Stimulated activated naive B cell treated with anti-CD40 and anti-IgM and Interleukin-4, amounts not matched to agents 10 μg/mL and 1 μg/mL and 100 μg/mL, for 72 hours (primary cell): ENCODE data around the gene TMPRSS13.
A peak's percentile ranks its signal among the peaks of the same experiment; 100 is the strongest.
"Not testable (repeated sequence)": the region's sequence is repeated elsewhere in the genome, so short reads cannot be mapped to it uniquely, and the experiment has no call there.

Experiments
- ATAC-seq, 2 donors: fragments of 150-1000 bp; cut with Tn5 transposase; replicated peaks; 2 replicates each; pipeline ENCODE4 v1.10.0; 2021; ENCODE audit warnings: moderate library complexity in 1 of 2
- DNase-seq: peaks from one replicate; pipeline ENCODE4 v3.0.0; 2021
- H3K27ac Mint-ChIP-seq: one replicate; pipeline ENCODE4 v1.8.0; 2022; ENCODE audit warnings: mild to moderate bottlenecking, mixed read lengths
- H3K27me3 Mint-ChIP-seq, 2 donors: one replicate each; pipeline ENCODE4 v1.8.0; 2022; ENCODE audit warnings: mixed read lengths in 2 of 2
- H3K36me3 Mint-ChIP-seq, 2 donors: one replicate each; pipeline ENCODE4 v1.8.0; 2022; ENCODE audit warnings: mixed read lengths in 2 of 2, mild to moderate bottlenecking in 1 of 2
- H3K4me1 Mint-ChIP-seq, 2 donors: one replicate each; pipeline ENCODE4 v1.8.0; 2022; ENCODE audit warnings: mixed read lengths in 2 of 2, mild to moderate bottlenecking in 1 of 2
- H3K4me3 Mint-ChIP-seq, 2 donors: one replicate each; pipeline ENCODE4 v1.8.0; 2022; ENCODE audit warnings: mild to moderate bottlenecking in 2 of 2, mixed read lengths in 2 of 2, moderate library complexity in 1 of 2
- H3K9me3 Mint-ChIP-seq, 2 donors: one replicate each; pipeline ENCODE4 v1.8.0; 2022; ENCODE audit warnings: mixed read lengths in 2 of 2, mild to moderate bottlenecking in 1 of 2

The TMPRSS13 gene

GRCh38 chr11:117930668-117931330, 1.6 kb upstream of the TMPRSS13 start:
- DNase-seq (no peak), ATAC-seq (peak; percentile 56 to 59)
- Mint-ChIP-seq H3K36me3 (peaks cover 0 to 7% of the 10 kb centered on the region in 2 donors), H3K4me1 (peaks cover 43 to 81% of the 10 kb centered on the region in 2 donors), H3K27ac (peak overlapping the region; percentile 94), H3K4me3 (peak overlapping the region; percentile 10 to 50), H3K9me3 (no peaks in the 10 kb centered on the region), H3K27me3 (no peaks in the 10 kb centered on the region)

DNA sequence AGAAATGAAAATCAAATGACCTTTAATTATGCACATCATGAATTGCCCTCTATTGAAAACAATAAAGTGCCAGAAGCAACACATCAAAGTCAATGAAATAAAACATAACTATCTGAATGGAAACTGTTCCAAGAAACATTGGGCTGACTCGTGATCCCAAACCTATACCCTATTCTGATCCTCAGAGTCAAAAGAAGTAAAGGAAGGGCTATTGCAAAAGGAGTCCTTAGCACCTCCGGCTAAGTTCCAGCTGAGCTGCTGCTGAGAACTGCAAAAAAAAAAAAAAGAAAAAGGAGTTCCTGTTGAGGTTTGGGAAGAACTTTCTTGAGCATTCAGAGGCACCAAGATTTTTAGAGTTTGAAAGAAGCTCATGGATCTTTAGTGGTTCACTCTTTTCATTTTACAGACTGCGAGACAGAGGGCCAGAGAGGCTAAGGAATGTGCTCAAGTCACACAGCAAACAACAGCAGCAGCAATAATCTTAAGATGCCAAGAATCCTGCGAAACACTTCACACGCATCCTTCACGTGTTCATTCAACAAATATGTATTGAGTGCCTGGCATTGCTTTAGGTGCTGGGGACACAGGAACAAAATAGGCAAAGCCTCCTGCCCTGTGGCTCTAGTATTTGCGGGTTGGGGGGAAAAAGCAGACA, 841 bp upstream of the TMPRSS13 start:
- Mint-ChIP-seq H3K27ac (peak overlapping the region; percentile 94), H3K9me3 (no peaks in the 10 kb centered on the region), H3K27me3 (no peaks in the 10 kb centered on the region), H3K36me3 (peaks cover 0 to 7% of the 10 kb centered on the region in 2 donors), H3K4me3 (peak overlapping the region; percentile 10 to 50), H3K4me1 (peaks cover 42 to 76% of the 10 kb centered on the region in 2 donors)
- ATAC-seq (no peak), DNase-seq (no peak)

- Mint-ChIP-seq H3K27ac (peak overlapping the region; percentile 42), H3K27me3 (no peaks in the 10 kb centered on the region), H3K4me1 (peaks cover 34 to 64% of the 10 kb centered on the region in 2 donors), H3K36me3 (peaks cover 0 to 6% of the 10 kb centered on the region in 2 donors), H3K4me3 (peak overlapping the region in 1 of 2 donors; percentile 62), H3K9me3 (no peaks in the 10 kb centered on the region)
- ATAC-seq (no peak), DNase-seq (no peak)
These were observed 608 bp downstream of the TMPRSS13 start for GRCh38 chr11:117928446-117929141.

GRCh38 chr11:117927926-117928325, 1.3 kb downstream of the TMPRSS13 start:
- Mint-ChIP-seq H3K27me3 (no peaks in the 10 kb centered on the region), H3K4me1 (peaks cover 32 to 57% of the 10 kb centered on the region in 2 donors), H3K36me3 (peaks cover 0 to 4% of the 10 kb centered on the region in 2 donors), H3K4me3 (no peak overlapping the region), H3K9me3 (no peaks in the 10 kb centered on the region), H3K27ac (no peak overlapping the region)
- DNase-seq (no peak), ATAC-seq (no peak)

DNA sequence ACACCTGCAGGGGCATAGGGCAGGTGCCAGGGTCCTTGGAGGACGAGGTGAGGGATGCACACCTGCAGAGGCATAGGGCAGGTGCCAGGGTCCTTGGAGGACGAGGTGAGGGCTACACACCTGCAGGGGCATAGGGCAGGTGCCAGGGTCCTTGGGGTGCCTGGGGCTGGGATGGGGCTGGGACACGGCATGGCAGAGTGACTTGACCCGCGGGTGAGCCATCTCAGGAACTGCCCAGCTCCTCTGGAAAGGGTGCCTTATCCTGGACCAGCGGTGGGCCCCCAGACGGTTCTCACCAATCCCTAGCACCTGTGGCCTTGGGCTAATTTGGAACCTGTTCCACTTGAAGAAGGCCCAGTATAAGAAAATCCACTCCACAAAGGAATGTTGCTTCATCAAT, 3.0 kb downstream of the TMPRSS13 start:
- H3K27ac Mint-ChIP-seq, ATAC-seq, H3K27me3 Mint-ChIP-seq, DNase-seq, H3K36me3 Mint-ChIP-seq, H3K9me3 Mint-ChIP-seq, H3K4me3 Mint-ChIP-seq: not testable (repeated sequence)
- H3K4me1 Mint-ChIP-seq = peaks cover 21 to 40% of the 10 kb centered on the region in 2 donors

DNA sequence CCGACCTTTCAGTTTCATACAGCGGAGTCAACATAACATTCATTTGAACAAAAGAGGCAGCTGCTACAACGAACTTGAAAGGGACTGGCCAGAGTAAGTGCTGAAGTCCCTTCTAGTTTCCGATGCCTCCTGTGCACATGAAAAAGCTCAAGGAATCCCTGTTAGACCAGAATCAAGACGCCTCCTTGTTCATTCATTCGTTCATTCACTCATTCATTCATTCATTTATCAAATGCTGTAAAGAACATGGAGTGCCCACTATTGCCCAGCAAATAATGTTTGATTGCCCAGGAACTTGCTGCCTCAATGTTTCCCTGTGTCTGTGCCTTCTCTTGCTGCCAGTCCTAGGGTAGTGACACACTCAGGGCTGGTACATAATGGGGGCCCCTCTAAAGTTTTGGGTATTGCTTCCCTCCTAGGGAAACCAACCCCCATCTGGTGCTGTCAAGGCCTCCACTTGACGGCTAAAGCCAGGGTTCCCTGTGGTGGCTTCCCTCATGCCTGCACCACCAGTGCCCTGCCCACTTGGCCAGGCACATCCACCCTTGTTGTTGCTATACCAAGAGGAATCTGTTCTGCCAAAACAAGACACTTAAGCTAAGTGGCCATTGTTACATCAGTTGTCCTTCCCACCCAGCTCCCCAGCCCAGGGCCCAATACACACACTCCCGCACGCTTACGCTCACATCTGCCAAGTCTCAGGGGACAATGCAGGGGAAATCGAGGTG, 3.8 kb downstream of the TMPRSS13 start:
- H3K36me3 Mint-ChIP-seq = no peaks in the 10 kb centered on the region
- peaks cover 14 to 33% of the 10 kb centered on the region in 2 donors for H3K4me1 Mint-ChIP-seq
- H3K27ac Mint-ChIP-seq = no peak overlapping the region
- no peak overlapping the region for H3K4me3 Mint-ChIP-seq
- DNase-seq = no peak
- H3K9me3 Mint-ChIP-seq = no peaks in the 10 kb centered on the region
- no peak for ATAC-seq
- peaks cover 0 to 6% of the 10 kb centered on the region in 2 donors for H3K27me3 Mint-ChIP-seq

DNA sequence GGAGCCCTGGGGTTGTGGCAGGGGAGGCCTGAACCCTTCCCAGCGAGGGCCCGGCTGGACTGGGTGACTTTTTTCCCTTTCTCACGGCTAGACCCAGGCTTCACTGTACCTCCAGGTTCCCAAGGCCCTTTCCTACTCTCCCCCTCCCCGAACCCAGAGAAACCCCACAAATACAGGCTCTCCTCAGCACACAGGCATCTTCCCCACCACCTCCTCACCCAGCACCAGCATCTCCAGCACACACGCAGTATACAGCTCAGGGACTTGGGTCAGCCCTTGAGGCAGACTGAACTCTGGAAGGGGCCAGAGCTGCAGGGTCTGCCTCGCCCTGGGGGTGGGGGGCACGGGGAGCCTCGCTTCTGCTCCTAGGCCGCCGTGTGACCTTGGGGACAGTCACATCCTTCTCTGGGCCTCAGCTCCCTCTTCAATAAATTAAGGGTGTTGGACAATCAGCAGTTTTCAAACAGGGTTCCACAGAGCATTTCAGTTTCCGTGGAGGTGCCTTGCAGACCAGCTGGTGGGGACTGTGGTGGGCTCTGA, 4.5 kb downstream of the TMPRSS13 start:
- peaks cover 0 to 6% of the 10 kb centered on the region in 2 donors for H3K27me3 Mint-ChIP-seq
- peak overlapping the region; percentile 3 for H3K27ac Mint-ChIP-seq
- DNase-seq (no peak), ATAC-seq (no peak)
- H3K4me1 Mint-ChIP-seq = peaks cover 14 to 33% of the 10 kb centered on the region in 2 donors
- H3K4me3 Mint-ChIP-seq = no peak overlapping the region
- no peaks in the 10 kb centered on the region for H3K9me3 Mint-ChIP-seq
- H3K36me3 Mint-ChIP-seq = no peaks in the 10 kb centered on the region

DNA sequence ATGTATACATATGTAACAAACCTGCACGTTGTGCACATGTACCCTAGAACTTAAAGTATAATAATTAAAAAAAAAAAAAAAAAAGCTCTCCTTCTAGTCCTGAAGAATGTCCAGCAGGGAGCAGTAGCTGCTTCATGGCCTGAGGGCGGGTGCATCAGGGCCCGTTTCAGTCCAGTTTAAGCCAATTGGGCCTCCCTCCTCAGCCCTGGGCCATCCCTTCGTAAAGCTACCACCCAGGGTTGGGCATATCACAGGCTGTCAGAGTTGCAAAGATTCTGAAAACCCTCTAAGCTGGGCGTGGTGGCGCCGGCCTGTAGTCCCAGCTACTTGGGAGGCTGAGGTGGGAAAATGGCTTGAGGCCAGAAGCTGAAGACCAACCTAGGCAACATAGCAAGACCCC, 5.4 kb downstream of the TMPRSS13 start:
- Mint-ChIP-seq H3K27ac (no peak overlapping the region), H3K4me3 (no peak overlapping the region), H3K27me3 (peaks cover 0 to 6% of the 10 kb centered on the region in 2 donors), H3K4me1 (peaks cover 16 to 34% of the 10 kb centered on the region in 2 donors), H3K9me3 (no peaks in the 10 kb centered on the region), H3K36me3 (no peaks in the 10 kb centered on the region)
- ATAC-seq (no peak), DNase-seq (no peak)

DNA sequence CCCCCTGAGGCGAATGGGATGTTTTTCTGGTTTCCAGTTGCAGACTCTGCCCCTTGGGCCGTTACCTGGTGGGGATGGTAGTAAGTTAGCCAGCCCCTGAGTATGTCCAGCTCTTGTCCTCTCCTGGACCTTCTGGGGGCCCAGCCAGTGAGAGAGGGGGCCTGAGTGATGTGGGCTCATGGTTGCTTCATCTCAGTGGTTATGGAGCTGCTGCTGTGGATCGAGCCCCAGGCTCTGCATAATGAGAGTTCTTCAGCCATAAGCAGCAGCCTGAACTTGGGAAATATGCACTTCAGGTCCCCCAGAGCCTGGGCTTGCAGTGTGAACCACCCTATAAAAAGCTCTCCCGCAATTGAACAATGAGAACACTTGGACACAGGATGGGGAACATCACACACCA, 5.9 kb downstream of the TMPRSS13 start:
- H3K27me3 Mint-ChIP-seq = peaks cover 0 to 6% of the 10 kb centered on the region in 2 donors
- H3K36me3 Mint-ChIP-seq = no peaks in the 10 kb centered on the region
- H3K4me1 Mint-ChIP-seq = peaks cover 14 to 31% of the 10 kb centered on the region in 2 donors
- no peak overlapping the region for H3K27ac Mint-ChIP-seq
- no peak for DNase-seq
- ATAC-seq = no peak
- H3K4me3 Mint-ChIP-seq = no peak overlapping the region
- no peaks in the 10 kb centered on the region for H3K9me3 Mint-ChIP-seq

DNA sequence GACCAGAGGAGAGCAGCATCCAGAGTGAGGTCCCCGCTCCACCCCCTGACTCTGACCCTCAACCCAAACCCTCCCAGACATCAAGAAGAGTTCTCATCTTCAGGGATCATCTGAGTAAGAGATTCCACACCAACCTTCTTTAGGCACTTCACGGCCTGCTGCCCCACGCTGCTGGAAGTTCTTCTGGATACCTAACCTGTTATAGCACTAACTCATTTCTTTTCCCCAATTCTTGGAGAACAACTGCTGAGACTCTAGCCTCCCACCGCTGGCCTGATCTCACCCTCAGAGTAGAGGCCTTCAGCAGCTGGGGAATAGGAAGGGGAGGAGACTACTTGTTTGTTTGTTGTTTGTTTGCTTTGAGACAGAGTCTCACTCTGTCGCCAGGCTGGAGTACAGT, 7.3 kb downstream of the TMPRSS13 start:
- Mint-ChIP-seq H3K27me3 (peaks cover 0 to 6% of the 10 kb centered on the region in 2 donors), H3K27ac (no peak overlapping the region), H3K4me3 (no peak overlapping the region), H3K9me3 (no peaks in the 10 kb centered on the region), H3K4me1 (peaks cover 13 to 26% of the 10 kb centered on the region in 2 donors), H3K36me3 (no peaks in the 10 kb centered on the region)
- DNase-seq (no peak), ATAC-seq (no peak)

DNA sequence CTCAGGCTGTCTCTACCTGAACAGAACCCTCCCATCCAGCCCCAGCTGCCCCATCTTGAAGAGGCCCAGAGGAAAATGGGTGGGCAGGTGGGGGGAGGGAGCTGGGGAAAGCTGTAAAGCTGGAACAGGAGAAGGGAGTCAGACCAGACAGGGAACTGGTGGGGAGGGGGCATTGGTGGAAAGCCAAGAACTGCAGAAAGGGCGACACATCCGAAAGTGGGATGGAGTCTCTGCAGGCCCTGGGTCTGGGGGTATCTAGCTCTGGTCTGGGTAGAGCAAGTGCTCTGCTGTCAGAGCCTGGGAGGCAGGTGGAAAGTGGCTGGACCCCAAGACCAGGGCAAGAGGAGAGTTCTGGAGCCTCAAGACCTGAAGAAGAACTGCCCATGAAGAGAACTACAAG, 7.7 kb downstream of the TMPRSS13 start:
- Mint-ChIP-seq H3K4me3 (no peak overlapping the region), H3K9me3 (no peaks in the 10 kb centered on the region), H3K27ac (no peak overlapping the region), H3K4me1 (peaks cover 13 to 24% of the 10 kb centered on the region in 2 donors), H3K36me3 (peaks cover 0 to under 1% of the 10 kb centered on the region in 2 donors), H3K27me3 (peaks cover 0 to 6% of the 10 kb centered on the region in 2 donors)
- ATAC-seq = no peak
- no peak for DNase-seq

DNA sequence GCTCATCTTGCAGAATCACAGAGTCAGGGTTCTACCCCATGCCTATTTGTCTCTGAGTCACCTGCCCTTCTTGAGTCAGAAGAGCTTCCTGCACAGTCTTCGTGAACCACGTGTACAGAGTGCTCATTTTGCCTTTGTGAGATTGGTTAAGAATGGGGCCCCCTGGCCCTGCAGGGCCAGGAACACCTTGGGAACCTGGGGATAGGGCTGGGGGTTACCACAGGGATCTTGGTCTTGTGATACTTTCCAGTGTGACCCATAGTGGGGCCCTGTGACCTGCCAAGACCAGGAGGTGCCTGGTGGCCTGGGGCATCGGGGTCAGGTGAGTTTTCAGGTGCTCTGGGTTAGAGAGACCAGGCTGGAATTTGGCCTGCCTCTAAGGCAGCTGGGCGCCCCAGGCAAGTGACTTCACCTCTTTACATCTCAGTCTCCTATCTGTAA, 9.4 kb downstream of the TMPRSS13 start:
- Mint-ChIP-seq H3K27ac (peak overlapping the region; percentile 60), H3K4me3 (peak overlapping the region in 1 of 2 donors; percentile 8), H3K9me3 (no peaks in the 10 kb centered on the region), H3K27me3 (peaks cover 0 to 6% of the 10 kb centered on the region in 2 donors), H3K4me1 (peaks cover 17 to 24% of the 10 kb centered on the region in 2 donors), H3K36me3 (peaks cover 0 to 3% of the 10 kb centered on the region in 2 donors)
- ATAC-seq (peak; percentile 90 to 93), DNase-seq (peak; percentile 38)

GRCh38 chr11:117919341-117919740, 9.9 kb downstream of the TMPRSS13 start:
- Mint-ChIP-seq H3K36me3 (peaks cover 0 to 3% of the 10 kb centered on the region in 2 donors), H3K27me3 (peaks cover 0 to 6% of the 10 kb centered on the region in 2 donors)
- peak; percentile 93 for ATAC-seq

More at GRCh38 chr11:117919341-117919740, 9.9 kb downstream of the TMPRSS13 start:
- Mint-ChIP-seq H3K4me1 (peaks cover 17 to 24% of the 10 kb centered on the region in 2 donors), H3K9me3 (no peaks in the 10 kb centered on the region), H3K27ac (peak overlapping the region; percentile 93), H3K4me3 (peak overlapping the region; percentile 8 to 57)
- DNase-seq = no peak
